Stimulated activated CD4-positive, alpha-beta T cell treated with anti-CD3 and anti-CD28 coated beads, Interleukin-15, amount 100 ng/mL, for 1 hour (primary cell): ENCODE measurements around the gene TGM1.
"Not testable (repeated sequence)": the region's sequence is repeated elsewhere in the genome, so short reads cannot be mapped to it uniquely, and the experiment has no call there.

ENCODE experiments used
- DNase-seq, 2 donors: peaks; one replicate each; pipeline ENCODE4 v3.0.0-alpha.2; 2020; ENCODE audit warnings: low read depth in 1 of 2, low spot score in 1 of 2

The TGM1 gene

GRCh38 chr14:24207625-24208024, 55.4 kb downstream of the TGM1 start:
- DNase-seq: no peak

- DNase-seq: no peak
Observed at GRCh38 chr14:24207104-24207551, 55.8 kb downstream of the TGM1 start.

- DNase-seq: no peak
Observed at GRCh38 chr14:24206260-24207103, 56.5 kb downstream of the TGM1 start.

GRCh38 chr14:24204163-24205146, 58.5 kb downstream of the TGM1 start:
- DNase-seq: no peak

GRCh38 chr14:24203249-24203886, 59.6 kb downstream of the TGM1 start:
- DNase-seq: not testable (repeated sequence)

GRCh38 chr14:24202538-24202937, 60.4 kb downstream of the TGM1 start:
- DNase-seq: not testable (repeated sequence)
